OCI-M2 (cell line): Measurements from ENCODE around the gene C1orf87.

Source experiments
- DNase-seq: peaks from one replicate; lab custom pipeline; 2025; ENCODE audit not compliant: unreplicated experiment; lab: John Stamatoyannopoulos, UW

The C1orf87 gene

GRCh38 chr1:59952065-59952464 is 121.5 kb downstream of the C1orf87 start:
- DNase-seq, result no peak

GRCh38 chr1:59949648-59950047 is 123.9 kb downstream of the C1orf87 start:
- DNase-seq, result no peak

- DNase-seq, result no peak
Observed at GRCh38 chr1:59948990-59949389, 124.6 kb downstream of the C1orf87 start.

GRCh38 chr1:59947047-59947938 is 126.3 kb downstream of the C1orf87 start:
- no peak for DNase-seq

GRCh38 chr1:59945790-59946189 is 127.8 kb downstream of the C1orf87 start:
- DNase-seq, result no peak
